ENCODE results near the gene CRNKL1. TPM values are rescaled to one million over a fixed set of nuclear protein-coding genes. Genes with fewer than 3 reads are reported as not detected.

CRNKL1 gene
- total and polyA plus RNA-seq, 2 of the 4 experiments (the other 2 are of a cell fraction) = 7.4 to 20.1 TPM

DNA sequence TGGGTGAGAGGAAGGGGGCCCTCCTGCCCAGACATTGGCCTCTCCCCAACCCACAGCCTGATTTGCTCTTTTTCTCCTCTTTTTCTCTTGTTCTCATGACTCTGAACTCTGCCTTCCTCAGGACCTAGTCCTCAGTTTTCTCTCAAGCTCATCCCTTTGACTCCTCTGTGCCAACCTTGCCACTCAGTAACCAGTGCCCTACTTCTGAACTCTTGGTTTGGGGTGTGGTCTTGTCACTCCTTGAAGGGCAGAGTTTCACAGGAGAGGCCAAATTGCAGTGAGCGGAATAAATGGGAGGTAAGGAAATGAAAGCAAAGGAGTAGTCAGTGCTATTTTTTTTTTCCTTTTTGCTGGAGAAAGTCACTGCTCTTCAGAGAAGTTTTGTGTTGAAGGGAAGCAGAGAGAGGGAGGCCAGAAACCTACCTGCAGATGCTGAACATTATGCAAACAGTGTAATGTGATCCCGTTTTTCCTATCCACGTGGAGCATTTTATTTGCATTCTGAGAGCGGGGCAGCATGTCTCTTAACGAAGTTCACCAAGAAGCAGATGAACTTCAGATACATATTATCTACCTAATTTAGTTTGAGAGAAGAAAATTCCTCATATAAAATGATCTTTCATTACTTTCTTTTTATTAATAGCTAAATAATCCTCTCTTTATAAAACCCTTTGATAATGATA lies 27.0 kb upstream of the CRNKL1 start:
- intact Hi-C loops (cut with micrococcal nuclease) (no loop called here), in situ Hi-C loops (cut with MboI; ENCODE audit: low sequenced_read_pairs) (loop anchor here (10.0 kb wide), 1 partner anchor 156 kb away; no protein-coding TSS in a partner anchor), dilution Hi-C loops (cut with HindIII; ENCODE audit: low sequenced_read_pairs, unreplicated experiment) (no loop called here)
- Histone ChIP-seq H2AK5ac (ENCODE audit: low read depth, low read length) (no peak overlapping the region), H3K9me3 (ENCODE audit: control insufficient read depth, insufficient read depth, low read length) (no peaks in the 10 kb centered on the region), H3K4me1 (ENCODE audit: control insufficient read depth, insufficient read depth, low read length) (no peaks in the 10 kb centered on the region), H3K9me1 (ENCODE audit: insufficient read depth, low read length) (no peaks in the 10 kb centered on the region), H2BK20ac (ENCODE audit: low read depth, low read length) (no peak overlapping the region), H2AK9ac (replicated peaks; ENCODE audit: low read depth, low read length, poor library complexity) (no peak overlapping the region), H4K20me1 (ENCODE audit: insufficient read depth, low read length) (no peaks in the 10 kb centered on the region), H2BK15ac (ENCODE audit: low read depth, low read length) (no peak overlapping the region), H4K5ac (ENCODE audit: low read depth, low read length) (no peak overlapping the region), H3K4ac (ENCODE audit: low read depth, low read length) (no peak overlapping the region), H4K8ac (ENCODE audit: low read depth in 2 of 2, low read length in 2 of 2) (no peak overlapping the region), H2BK5ac (ENCODE audit: low read depth, low read length, poor library complexity, severe bottlenecking) (no peak overlapping the region), H3K23ac (ENCODE audit: low read depth, low read length) (no peak overlapping the region), H3K27ac (ENCODE audit: insufficient read depth, low read length) (no peak overlapping the region), H3K14ac (replicated peaks; ENCODE audit: low read depth, low read length) (no peak overlapping the region), H3K56ac (ENCODE audit: extremely low read depth, insufficient read depth, low read length) (no peak overlapping the region), H3K9ac (ENCODE audit: low read depth, low read length) (no peak overlapping the region), H3K4me2 (ENCODE audit: low read depth, low read length) (no peak overlapping the region), H3K36me3 (ENCODE audit: control insufficient read depth, insufficient read depth, low read length) (no peaks in the 10 kb centered on the region), H2AFZ (replicated peaks; ENCODE audit: low read length, poor library complexity) (no peak overlapping the region), H3K18ac (ENCODE audit: low read depth, low read length) (no peak overlapping the region), H3K79me1 (ENCODE audit: low read depth in 1 of 2, low read length in 2 of 2) (no peaks in the 10 kb centered on the region), H3K27me3 (ENCODE audit: control insufficient read depth, insufficient read depth, low read length) (peaks cover 24% of the 10 kb centered on the region), H3K4me3 (ENCODE audit: insufficient read depth, low read depth, low read length) (no peak overlapping the region), H2BK120ac (ENCODE audit: low read depth, low read length) (no peak overlapping the region), H4K91ac (ENCODE audit: insufficient read depth, low read depth, low read length) (no peak overlapping the region)
- ATAC-seq (ENCODE audit: low read depth) (no peak), DNase-seq (no peak)
- TF ChIP-seq MAZ (IDR thresholded peaks at IDR 0.05; ENCODE audit: borderline replicate concordance, low read depth, low read length) (no peak), CHD1 (IDR thresholded peaks at IDR 0.05; ENCODE audit: low read depth, low read length) (no peak), NFE2L2 (IDR thresholded peaks at IDR 0.05; ENCODE audit: low read depth, low read length) (no peak), MAFK (IDR thresholded peaks at IDR 0.05; ENCODE audit: low read depth, low read length) (no peak), RCOR1 (IDR thresholded peaks at IDR 0.05; ENCODE audit: insufficient replicate concordance, low read length) (no peak), POLR2A (IDR thresholded peaks at IDR 0.05; ENCODE audit: low read depth, low read length) (no peak), MXI1 (IDR thresholded peaks at IDR 0.05; ENCODE audit: borderline replicate concordance, low read depth, low read length) (no peak), SMC3 (IDR thresholded peaks at IDR 0.05; ENCODE audit: low read depth, low read length) (no peak), FOS (IDR thresholded peaks at IDR 0.05; ENCODE audit: low read depth, low read length) (no peak), RFX5 (IDR thresholded peaks at IDR 0.05; ENCODE audit: low read depth, low read length) (no peak), BHLHE40 (IDR thresholded peaks at IDR 0.05; ENCODE audit: low read depth, low read length) (no peak), RAD21 (IDR thresholded peaks at IDR 0.05; ENCODE audit: low read length) (no peak), CEBPB (IDR thresholded peaks at IDR 0.05; ENCODE audit: low read depth, low read length) (no peak)
- TF ChIP-seq, protein P1, sequence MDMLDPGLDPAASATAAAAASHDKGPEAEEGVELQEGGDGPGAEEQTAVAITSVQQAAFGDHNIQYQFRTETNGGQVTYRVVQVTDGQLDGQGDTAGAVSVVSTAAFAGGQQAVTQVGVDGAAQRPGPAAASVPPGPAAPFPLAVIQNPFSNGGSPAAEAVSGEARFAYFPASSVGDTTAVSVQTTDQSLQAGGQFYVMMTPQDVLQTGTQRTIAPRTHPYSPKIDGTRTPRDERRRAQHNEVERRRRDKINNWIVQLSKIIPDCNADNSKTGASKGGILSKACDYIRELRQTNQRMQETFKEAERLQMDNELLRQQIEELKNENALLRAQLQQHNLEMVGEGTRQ (IDR thresholded peaks at IDR 0.05; ENCODE audit: low read depth, low read length) = no peak
- TF ChIP-seq, protein P2, sequence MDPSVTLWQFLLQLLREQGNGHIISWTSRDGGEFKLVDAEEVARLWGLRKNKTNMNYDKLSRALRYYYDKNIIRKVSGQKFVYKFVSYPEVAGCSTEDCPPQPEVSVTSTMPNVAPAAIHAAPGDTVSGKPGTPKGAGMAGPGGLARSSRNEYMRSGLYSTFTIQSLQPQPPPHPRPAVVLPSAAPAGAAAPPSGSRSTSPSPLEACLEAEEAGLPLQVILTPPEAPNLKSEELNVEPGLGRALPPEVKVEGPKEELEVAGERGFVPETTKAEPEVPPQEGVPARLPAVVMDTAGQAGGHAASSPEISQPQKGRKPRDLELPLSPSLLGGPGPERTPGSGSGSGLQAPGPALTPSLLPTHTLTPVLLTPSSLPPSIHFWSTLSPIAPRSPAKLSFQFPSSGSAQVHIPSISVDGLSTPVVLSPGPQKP (IDR thresholded peaks at IDR 0.05; ENCODE audit: borderline replicate concordance, low read depth, low read length) = no peak
- TF ChIP-seq, protein P3, sequence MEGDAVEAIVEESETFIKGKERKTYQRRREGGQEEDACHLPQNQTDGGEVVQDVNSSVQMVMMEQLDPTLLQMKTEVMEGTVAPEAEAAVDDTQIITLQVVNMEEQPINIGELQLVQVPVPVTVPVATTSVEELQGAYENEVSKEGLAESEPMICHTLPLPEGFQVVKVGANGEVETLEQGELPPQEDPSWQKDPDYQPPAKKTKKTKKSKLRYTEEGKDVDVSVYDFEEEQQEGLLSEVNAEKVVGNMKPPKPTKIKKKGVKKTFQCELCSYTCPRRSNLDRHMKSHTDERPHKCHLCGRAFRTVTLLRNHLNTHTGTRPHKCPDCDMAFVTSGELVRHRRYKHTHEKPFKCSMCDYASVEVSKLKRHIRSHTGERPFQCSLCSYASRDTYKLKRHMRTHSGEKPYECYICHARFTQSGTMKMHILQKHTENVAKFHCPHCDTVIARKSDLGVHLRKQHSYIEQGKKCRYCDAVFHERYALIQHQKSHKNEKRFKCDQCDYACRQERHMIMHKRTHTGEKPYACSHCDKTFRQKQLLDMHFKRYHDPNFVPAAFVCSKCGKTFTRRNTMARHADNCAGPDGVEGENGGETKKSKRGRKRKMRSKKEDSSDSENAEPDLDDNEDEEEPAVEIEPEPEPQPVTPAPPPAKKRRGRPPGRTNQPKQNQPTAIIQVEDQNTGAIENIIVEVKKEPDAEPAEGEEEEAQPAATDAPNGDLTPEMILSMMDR (conservative IDR thresholded peaks at IDR 0.05; ENCODE audit: low read depth, low read length) = no peak
- ChIA-PET CTCF (no interaction called here), POLR2A (ENCODE audit: unreplicated experiment) (no interaction called here)
- no TSS peak for BruUV-seq (replicated peaks)
- no CpG with 5 or more reads among the region's 5 CpGs for WGBS, 2 experiments (ENCODE audit: extremely low coverage in 2 of 2, insufficient read length in 1 of 2)
